Choroid plexus epithelial cell (primary cell): ENCODE measurements around the gene UBR3.

Source experiments
- DNase-seq: peaks from one replicate; pipeline ENCODE4 v3.0.0-alpha.2; 2010; ENCODE audit warnings: low read depth
- H3K4me3 ChIP-seq: 2 replicates; pipeline ENCODE4 v1.5.1; 2011; ENCODE audit warnings: low read depth, mild to moderate bottlenecking, control low read depth, low read length, moderate library complexity
- TF ChIP-seq, protein P1 (sequence below): conservative IDR thresholded peaks from 2 replicates; pipeline ENCODE4 v1.5.1; 2011; ENCODE audit warnings: low read depth, mild to moderate bottlenecking, control low read depth, inconsistent platforms, low read length, moderate library complexity

The UBR3 gene

DNA sequence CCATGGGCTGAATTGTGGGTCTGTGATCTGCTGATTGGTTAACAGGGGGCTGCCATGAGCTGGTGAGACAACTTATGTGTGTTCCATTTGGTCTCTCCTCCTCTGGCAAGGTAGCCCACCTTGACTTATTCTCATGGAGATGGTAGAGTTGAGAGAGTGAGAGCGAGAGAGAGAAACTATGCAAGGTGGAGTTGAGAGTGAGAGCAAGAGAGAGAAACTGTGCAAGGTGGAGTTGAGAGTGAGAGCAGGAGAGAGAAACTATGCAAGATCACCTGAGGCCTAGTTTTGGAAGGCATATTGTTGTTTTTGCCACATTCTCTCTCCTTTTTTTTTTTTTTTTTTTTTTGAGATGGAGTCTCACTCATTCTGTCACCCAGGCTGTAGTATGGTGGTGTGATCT, 155.7 kb downstream of the UBR3 start:
- H3K4me3 ChIP-seq: no peak overlapping the region
- TF ChIP-seq, protein P1, sequence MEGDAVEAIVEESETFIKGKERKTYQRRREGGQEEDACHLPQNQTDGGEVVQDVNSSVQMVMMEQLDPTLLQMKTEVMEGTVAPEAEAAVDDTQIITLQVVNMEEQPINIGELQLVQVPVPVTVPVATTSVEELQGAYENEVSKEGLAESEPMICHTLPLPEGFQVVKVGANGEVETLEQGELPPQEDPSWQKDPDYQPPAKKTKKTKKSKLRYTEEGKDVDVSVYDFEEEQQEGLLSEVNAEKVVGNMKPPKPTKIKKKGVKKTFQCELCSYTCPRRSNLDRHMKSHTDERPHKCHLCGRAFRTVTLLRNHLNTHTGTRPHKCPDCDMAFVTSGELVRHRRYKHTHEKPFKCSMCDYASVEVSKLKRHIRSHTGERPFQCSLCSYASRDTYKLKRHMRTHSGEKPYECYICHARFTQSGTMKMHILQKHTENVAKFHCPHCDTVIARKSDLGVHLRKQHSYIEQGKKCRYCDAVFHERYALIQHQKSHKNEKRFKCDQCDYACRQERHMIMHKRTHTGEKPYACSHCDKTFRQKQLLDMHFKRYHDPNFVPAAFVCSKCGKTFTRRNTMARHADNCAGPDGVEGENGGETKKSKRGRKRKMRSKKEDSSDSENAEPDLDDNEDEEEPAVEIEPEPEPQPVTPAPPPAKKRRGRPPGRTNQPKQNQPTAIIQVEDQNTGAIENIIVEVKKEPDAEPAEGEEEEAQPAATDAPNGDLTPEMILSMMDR: no peak
- DNase-seq: no peak

DNA sequence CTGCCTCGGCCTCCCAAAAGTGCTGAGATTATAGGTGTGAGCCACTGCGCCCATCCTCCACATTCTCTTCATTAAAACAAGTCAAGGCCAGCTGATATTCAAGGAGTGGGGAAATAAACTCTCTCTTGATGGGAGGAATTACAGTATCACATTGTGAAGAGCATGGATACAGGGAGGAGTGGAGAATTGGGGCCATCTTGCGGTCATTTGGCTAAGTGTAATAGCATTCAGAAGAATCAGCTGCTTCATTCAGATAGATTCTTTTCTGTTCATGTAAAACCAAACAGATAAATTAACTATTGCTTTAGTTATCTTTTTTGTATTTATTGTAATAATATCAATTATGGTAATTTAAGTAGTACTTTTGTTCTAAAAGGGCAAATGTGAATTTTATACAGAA, 156.3 kb downstream of the UBR3 start:
- TF ChIP-seq, protein P1: peak; percentile 43
- H3K4me3 ChIP-seq: no peak overlapping the region
- DNase-seq: peak; percentile 47

DNA sequence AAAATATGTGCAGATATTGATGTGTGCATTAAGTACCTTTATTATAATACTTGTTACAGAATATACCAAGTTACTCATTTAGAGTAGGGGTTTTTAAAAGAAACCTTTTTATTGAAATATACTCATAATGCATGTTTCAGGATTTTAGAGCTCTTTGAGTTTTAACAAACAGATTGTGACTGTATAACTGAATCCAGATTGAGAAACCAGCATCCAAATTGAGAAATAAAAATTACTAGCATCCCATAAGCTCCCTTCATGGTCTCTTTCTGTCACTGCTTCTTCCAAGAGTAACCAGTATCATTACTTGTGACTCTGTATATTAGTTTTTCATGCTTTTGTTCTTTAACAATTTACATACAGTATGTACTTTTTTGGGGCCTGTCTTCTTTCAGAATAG, 156.9 kb downstream of the UBR3 start:
- DNase-seq: no peak
- no peak overlapping the region for H3K4me3 ChIP-seq
- TF ChIP-seq, protein P1: no peak

DNA sequence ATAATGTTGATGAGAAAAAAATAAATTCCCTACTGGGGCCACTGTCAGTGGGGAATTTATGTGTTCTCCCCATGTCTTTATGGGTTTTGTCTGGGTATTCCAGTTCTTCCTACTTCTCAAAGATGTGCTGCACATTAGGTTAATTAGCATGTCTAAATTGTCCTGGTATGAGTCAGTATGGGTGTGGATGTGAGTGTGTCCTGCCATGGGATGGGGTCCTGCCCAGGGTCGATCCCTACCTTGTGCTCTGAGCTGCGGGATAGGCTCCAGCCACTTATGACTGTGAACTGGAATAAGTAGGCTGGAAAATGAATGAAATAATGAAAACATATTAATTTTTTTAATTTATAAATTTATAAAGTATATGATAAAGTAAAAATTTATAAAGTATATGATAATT, 167.5 kb downstream of the UBR3 start:
- no peak overlapping the region for H3K4me3 ChIP-seq
- no peak for DNase-seq
- TF ChIP-seq, protein P1: no peak

DNA sequence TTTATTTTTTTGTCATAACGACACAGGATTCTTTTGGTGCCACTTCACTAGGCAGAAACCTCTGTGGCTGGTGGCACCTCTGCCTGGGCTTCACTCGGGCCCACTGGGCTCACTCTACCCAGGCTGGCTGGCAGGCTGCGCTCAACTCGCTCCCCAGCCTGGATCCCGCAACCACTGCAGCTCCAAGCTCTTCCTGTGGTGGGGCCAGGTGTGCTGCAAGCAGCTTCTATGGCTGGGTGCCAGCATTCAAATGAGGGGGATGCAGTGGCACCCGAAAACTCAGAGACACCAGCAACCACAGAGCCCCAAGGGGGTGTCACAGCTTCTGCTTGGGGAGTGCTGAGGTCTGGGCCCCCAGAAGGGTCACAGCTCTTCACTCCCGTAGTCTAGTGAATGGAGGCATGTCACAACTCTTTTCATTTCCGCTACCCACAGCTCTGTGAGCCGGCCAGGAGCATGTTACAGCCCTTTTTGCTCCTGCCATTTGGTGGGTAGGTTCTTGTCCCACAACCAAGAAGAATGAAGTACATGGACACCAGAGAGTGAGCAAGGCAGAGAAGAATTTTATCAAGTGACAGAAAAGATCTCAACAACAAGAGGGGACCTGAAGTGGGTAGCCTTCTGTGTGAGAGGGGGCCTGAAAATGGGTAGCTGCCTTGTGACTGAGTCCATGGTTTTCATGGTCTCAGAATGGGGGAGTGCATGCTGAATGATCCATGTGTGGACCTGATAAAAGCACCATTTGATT, 170.1 kb downstream of the UBR3 start:
- TF ChIP-seq, protein P1: no peak
- no peak overlapping the region for H3K4me3 ChIP-seq
- no peak for DNase-seq

DNA sequence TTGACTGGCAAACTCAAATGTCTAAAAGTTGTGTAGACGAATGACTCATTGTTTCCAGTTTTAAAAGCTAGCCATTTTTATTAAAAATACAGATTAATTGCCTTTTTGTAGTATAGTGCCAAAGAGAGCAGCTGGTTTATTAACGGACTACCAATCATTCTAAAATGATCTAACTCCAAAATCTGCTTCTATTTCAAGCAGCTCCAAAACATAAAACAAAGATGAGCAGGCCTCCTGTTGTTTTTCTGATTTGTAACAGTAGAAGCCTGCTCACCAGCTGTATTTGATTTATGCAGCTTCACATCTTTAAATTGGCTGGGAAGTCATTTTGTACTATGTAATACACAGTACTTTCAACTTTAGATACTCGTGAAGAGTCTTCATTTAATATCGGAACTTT, 171.8 kb downstream of the UBR3 start:
- TF ChIP-seq, protein P1: no peak
- H3K4me3 ChIP-seq: no peak overlapping the region
- DNase-seq: peak; percentile 42

DNA sequence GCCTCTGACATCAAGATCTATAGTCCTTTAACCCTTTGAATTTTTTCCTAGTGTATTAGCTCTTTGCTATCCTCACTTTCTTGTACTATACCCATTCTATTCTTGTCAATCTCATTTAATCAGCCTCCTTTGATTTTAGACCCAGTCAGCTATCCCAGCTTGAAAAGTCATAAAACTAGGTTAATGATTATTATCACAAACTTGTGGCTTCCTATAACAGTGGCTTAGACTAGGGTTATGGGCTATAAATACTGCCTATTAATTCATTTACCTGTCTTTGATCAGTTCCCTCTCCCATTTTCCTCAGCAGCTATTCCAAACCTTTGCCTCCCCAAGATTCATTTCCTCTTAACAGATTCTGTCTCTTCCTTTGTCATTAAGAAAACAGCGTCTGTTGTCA, 174.8 kb downstream of the UBR3 start:
- TF ChIP-seq, protein P1: no peak
- no peak overlapping the region for H3K4me3 ChIP-seq
- DNase-seq: no peak
